Activated T-cell treated with anti-CD3 and anti-CD28 coated beads, Interleukin-2, amount 50 U/mL, for 72 hours (primary cell): ENCODE data around the gene ERC2. TPM values are rescaled to one million over a fixed set of nuclear protein-coding genes. Genes with fewer than 3 reads are reported as not detected.
"Not testable (repeated sequence)": the region's sequence is repeated elsewhere in the genome, so short reads cannot be mapped to it uniquely, and the experiment has no call there.

ENCODE experiments used
- ATAC-seq, 2 donors: fragments of 150-1000 bp; cut with Tn5 transposase; replicated peaks in 1 of 2; 2 replicates each; pipeline ENCODE4 v1.10.0; 2021; ENCODE audit warnings: moderate library complexity in 2 of 2, mild to moderate bottlenecking in 1 of 2
- DNase-seq, 2 donors: peaks; one replicate each; pipeline ENCODE4 v3.0.0; 2021 to 2022; ENCODE audit warnings: mixed read lengths in 1 of 2
- H3K27ac Mint-ChIP-seq: one replicate; pipeline ENCODE4 v1.8.0; 2022; ENCODE audit warnings: mild to moderate bottlenecking, moderate library complexity, mixed read lengths
- H3K27me3 Mint-ChIP-seq: one replicate; pipeline ENCODE4 v1.8.0; 2022; ENCODE audit warnings: low read depth, mixed read lengths
- H3K36me3 Mint-ChIP-seq, 2 donors: one replicate each; pipeline ENCODE4 v1.8.0; 2022; ENCODE audit warnings: mixed read lengths in 2 of 2, mild to moderate bottlenecking in 1 of 2; ENCODE audit not compliant: insufficient read depth in 2 of 2
- H3K4me1 Mint-ChIP-seq: one replicate; pipeline ENCODE4 v1.8.0; 2022; ENCODE audit warnings: low read depth, mixed read lengths
- H3K4me3 Mint-ChIP-seq, 2 donors: one replicate each; pipeline ENCODE4 v1.8.0; 2022; ENCODE audit warnings: mild to moderate bottlenecking in 2 of 2, mixed read lengths in 2 of 2, moderate library complexity in 2 of 2
- H3K9me3 Mint-ChIP-seq, 2 donors: one replicate each; pipeline ENCODE4 v1.8.0; 2022; ENCODE audit warnings: mixed read lengths in 2 of 2
- total RNA-seq, 2 donors: library from RNA; stranded (reverse); gene quantifications; one replicate each; pipeline ENCODE4 v1.2.3, GENCODE V29; 2022

Gene ERC2
- total RNA-seq, 2 donors from 2014 or later: 0.19 to 0.35 TPM

- ATAC-seq (no peak), DNase-seq (no peak)
- peaks cover 18% of the 10 kb centered on the region for H3K27me3 Mint-ChIP-seq
- no peak overlapping the region for H3K4me3 Mint-ChIP-seq
- no peaks in the 10 kb centered on the region for H3K36me3 Mint-ChIP-seq
- no peaks in the 10 kb centered on the region for H3K9me3 Mint-ChIP-seq
- H3K27ac Mint-ChIP-seq: no peak overlapping the region
- no peaks in the 10 kb centered on the region for H3K4me1 Mint-ChIP-seq
These were observed 185.9 kb downstream of the ERC2 start for GRCh38 chr3:56282341-56282740.

- no peak overlapping the region for H3K4me3 Mint-ChIP-seq
- no peak overlapping the region for H3K27ac Mint-ChIP-seq
- H3K27me3 Mint-ChIP-seq: peaks cover 13% of the 10 kb centered on the region
- no peaks in the 10 kb centered on the region for H3K4me1 Mint-ChIP-seq
- ATAC-seq (no peak), DNase-seq (no peak)
- no peaks in the 10 kb centered on the region for H3K9me3 Mint-ChIP-seq
- H3K36me3 Mint-ChIP-seq: no peaks in the 10 kb centered on the region
These were observed 191.0 kb downstream of the ERC2 start for GRCh38 chr3:56277236-56277635.

- H3K36me3 Mint-ChIP-seq: no peaks in the 10 kb centered on the region
- H3K4me1 Mint-ChIP-seq: no peaks in the 10 kb centered on the region
- no peak for DNase-seq
- H3K27ac Mint-ChIP-seq: no peak overlapping the region
- peaks cover 13% of the 10 kb centered on the region for H3K27me3 Mint-ChIP-seq
- H3K9me3 Mint-ChIP-seq: no peaks in the 10 kb centered on the region
- H3K4me3 Mint-ChIP-seq: no peak overlapping the region
- ATAC-seq: no peak
These were observed 193.1 kb downstream of the ERC2 start for GRCh38 chr3:56275120-56275519.

GRCh38 chr3:56269755-56270535 lies 198.3 kb downstream of the ERC2 start:
- no peaks in the 10 kb centered on the region for H3K9me3 Mint-ChIP-seq
- H3K4me3 Mint-ChIP-seq: no peak overlapping the region
- DNase-seq: no peak
- no peak for ATAC-seq
- no peak overlapping the region for H3K27ac Mint-ChIP-seq
- H3K4me1 Mint-ChIP-seq: no peaks in the 10 kb centered on the region
- H3K36me3 Mint-ChIP-seq: no peaks in the 10 kb centered on the region
- no peaks in the 10 kb centered on the region for H3K27me3 Mint-ChIP-seq

GRCh38 chr3:56268616-56269383 lies 199.5 kb downstream of the ERC2 start:
- ATAC-seq: no peak
- Mint-ChIP-seq H3K36me3 (no peaks in the 10 kb centered on the region), H3K27me3 (no peaks in the 10 kb centered on the region), H3K4me3 (no peak overlapping the region), H3K27ac (no peak overlapping the region), H3K9me3 (no peaks in the 10 kb centered on the region), H3K4me1 (no peaks in the 10 kb centered on the region)
- no peak for DNase-seq

GRCh38 chr3:56261852-56262251 lies 206.4 kb downstream of the ERC2 start:
- H3K4me1 Mint-ChIP-seq, H3K27ac Mint-ChIP-seq, H3K36me3 Mint-ChIP-seq, H3K4me3 Mint-ChIP-seq, DNase-seq, ATAC-seq, H3K9me3 Mint-ChIP-seq: not testable (repeated sequence)
- peaks cover 20% of the 10 kb centered on the region for H3K27me3 Mint-ChIP-seq

GRCh38 chr3:56260262-56260661 lies 208.0 kb downstream of the ERC2 start:
- peaks cover 25% of the 10 kb centered on the region for H3K27me3 Mint-ChIP-seq
- no peaks in the 10 kb centered on the region for H3K36me3 Mint-ChIP-seq
- no peak overlapping the region for H3K27ac Mint-ChIP-seq
- DNase-seq: no peak
- H3K9me3 Mint-ChIP-seq: no peaks in the 10 kb centered on the region
- no peak for ATAC-seq
- no peak overlapping the region for H3K4me3 Mint-ChIP-seq
- no peaks in the 10 kb centered on the region for H3K4me1 Mint-ChIP-seq

GRCh38 chr3:56257826-56258225 lies 210.4 kb downstream of the ERC2 start:
- Mint-ChIP-seq H3K4me3 (no peak overlapping the region), H3K27ac (no peak overlapping the region), H3K36me3 (no peaks in the 10 kb centered on the region), H3K4me1 (no peaks in the 10 kb centered on the region), H3K27me3 (peaks cover 25% of the 10 kb centered on the region), H3K9me3 (no peaks in the 10 kb centered on the region)
- DNase-seq: no peak
- no peak for ATAC-seq

- H3K36me3 Mint-ChIP-seq: no peaks in the 10 kb centered on the region
- H3K27ac Mint-ChIP-seq: no peak overlapping the region
- DNase-seq (no peak), ATAC-seq (no peak)
- H3K4me3 Mint-ChIP-seq: no peak overlapping the region
- H3K9me3 Mint-ChIP-seq: no peaks in the 10 kb centered on the region
- peaks cover 14% of the 10 kb centered on the region for H3K27me3 Mint-ChIP-seq
- H3K4me1 Mint-ChIP-seq: no peaks in the 10 kb centered on the region
These were observed 213.4 kb downstream of the ERC2 start for GRCh38 chr3:56254835-56255234.

GRCh38 chr3:56253941-56254665 lies 214.2 kb downstream of the ERC2 start:
- no peaks in the 10 kb centered on the region for H3K36me3 Mint-ChIP-seq
- no peak overlapping the region for H3K27ac Mint-ChIP-seq
- H3K27me3 Mint-ChIP-seq: peaks cover 14% of the 10 kb centered on the region
- no peaks in the 10 kb centered on the region for H3K9me3 Mint-ChIP-seq
- DNase-seq (no peak), ATAC-seq (no peak)
- H3K4me1 Mint-ChIP-seq: no peaks in the 10 kb centered on the region
- H3K4me3 Mint-ChIP-seq: no peak overlapping the region

GRCh38 chr3:56251343-56251945 lies 216.8 kb downstream of the ERC2 start:
- no peak for ATAC-seq
- Mint-ChIP-seq H3K4me1 (no peaks in the 10 kb centered on the region), H3K36me3 (no peaks in the 10 kb centered on the region), H3K27me3 (peaks cover 8% of the 10 kb centered on the region), H3K9me3 (no peaks in the 10 kb centered on the region), H3K27ac (no peak overlapping the region), H3K4me3 (no peak overlapping the region)
- peak; percentile 11 to 26 for DNase-seq

GRCh38 chr3:56248021-56248420 lies 220.2 kb downstream of the ERC2 start:
- H3K27ac Mint-ChIP-seq: no peak overlapping the region
- no peak overlapping the region for H3K4me3 Mint-ChIP-seq
- no peak for DNase-seq
- H3K9me3 Mint-ChIP-seq: no peaks in the 10 kb centered on the region
- no peaks in the 10 kb centered on the region for H3K4me1 Mint-ChIP-seq
- H3K36me3 Mint-ChIP-seq: no peaks in the 10 kb centered on the region
- peaks cover 7% of the 10 kb centered on the region for H3K27me3 Mint-ChIP-seq
- no peak for ATAC-seq

GRCh38 chr3:56238299-56238698 lies 230.0 kb downstream of the ERC2 start:
- ATAC-seq (no peak), DNase-seq (no peak)
- Mint-ChIP-seq H3K27ac (no peak overlapping the region), H3K4me1 (no peaks in the 10 kb centered on the region), H3K27me3 (peaks cover 6% of the 10 kb centered on the region), H3K4me3 (no peak overlapping the region), H3K36me3 (no peaks in the 10 kb centered on the region), H3K9me3 (no peaks in the 10 kb centered on the region)
